Breast epithelium (tissue), 3 donors: ENCODE results near the gene NMUR2.

Experiments
- POLR2AphosphoS5 ChIP-seq, 3 donors: sonication (generic); formaldehyde crosslinking; IDR thresholded peaks; one replicate each; pipeline ENCODE4 v1.6.1; 2017; ENCODE audit warnings: antibody characterized with exemption in 3 of 3
- TF ChIP-seq, protein P1 (sequence below), 3 donors: fragments of 450-650 bp; IDR thresholded peaks; one replicate each; pipeline ENCODE4 v1.5.1; 2016 to 2017; ENCODE audit warnings: antibody characterized with exemption in 3 of 3, mild to moderate bottlenecking in 3 of 3, moderate library complexity in 3 of 3

GRCh38 chr5:152376886-152377285 lies 28.2 kb downstream of the NMUR2 start:
- TF ChIP-seq, protein P1, sequence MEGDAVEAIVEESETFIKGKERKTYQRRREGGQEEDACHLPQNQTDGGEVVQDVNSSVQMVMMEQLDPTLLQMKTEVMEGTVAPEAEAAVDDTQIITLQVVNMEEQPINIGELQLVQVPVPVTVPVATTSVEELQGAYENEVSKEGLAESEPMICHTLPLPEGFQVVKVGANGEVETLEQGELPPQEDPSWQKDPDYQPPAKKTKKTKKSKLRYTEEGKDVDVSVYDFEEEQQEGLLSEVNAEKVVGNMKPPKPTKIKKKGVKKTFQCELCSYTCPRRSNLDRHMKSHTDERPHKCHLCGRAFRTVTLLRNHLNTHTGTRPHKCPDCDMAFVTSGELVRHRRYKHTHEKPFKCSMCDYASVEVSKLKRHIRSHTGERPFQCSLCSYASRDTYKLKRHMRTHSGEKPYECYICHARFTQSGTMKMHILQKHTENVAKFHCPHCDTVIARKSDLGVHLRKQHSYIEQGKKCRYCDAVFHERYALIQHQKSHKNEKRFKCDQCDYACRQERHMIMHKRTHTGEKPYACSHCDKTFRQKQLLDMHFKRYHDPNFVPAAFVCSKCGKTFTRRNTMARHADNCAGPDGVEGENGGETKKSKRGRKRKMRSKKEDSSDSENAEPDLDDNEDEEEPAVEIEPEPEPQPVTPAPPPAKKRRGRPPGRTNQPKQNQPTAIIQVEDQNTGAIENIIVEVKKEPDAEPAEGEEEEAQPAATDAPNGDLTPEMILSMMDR (IDR thresholded peaks at IDR 0.05), result no peak
- TF ChIP-seq POLR2AphosphoS5 (IDR thresholded peaks at IDR 0.05), result no peak
